H1 (cell line): Measurements from ENCODE around the gene C2orf72. TPM values are rescaled to one million over a fixed set of nuclear protein-coding genes. Genes with fewer than 3 reads are reported as not detected.

Experiments used
- BACH1 ChIP-seq: IDR thresholded peaks from 2 replicates; pipeline ENCODE4 v1.6.1; 2012; ENCODE audit warnings: low read length, improper control_type of control experiment
- BRCA1 ChIP-seq: IDR thresholded peaks from 2 replicates; pipeline ENCODE4 v1.6.1; 2012; ENCODE audit warnings: low read depth, low read length, improper control_type of control experiment
- CHD1 ChIP-seq: IDR thresholded peaks from 2 replicates; pipeline ENCODE4 v1.6.1; 2012; ENCODE audit warnings: low read depth, low read length, improper control_type of control experiment
- CHD7 ChIP-seq: fragments of 300-600 bp; sonication (generic); IDR thresholded peaks from 2 replicates; pipeline ENCODE4 v1.7.1; 2012; ENCODE audit warnings: low read length, moderate library complexity, mild to moderate bottlenecking, inconsistent platforms; ENCODE audit not compliant: insufficient replicate concordance
- CREB1 ChIP-seq: IDR thresholded peaks from 2 replicates; pipeline ENCODE4 v1.6.1; 2012; ENCODE audit warnings: inconsistent platforms
- EP300 ChIP-seq, 2 experiments: IDR thresholded peaks; 1 replicate in 1 of 2; 2 replicates in 1 of 2; pipeline ENCODE4 v1.6.1; 2011 to 2012; ENCODE audit warnings: low read depth in 2 of 2, low read length in 2 of 2, mild to moderate bottlenecking in 2 of 2, borderline replicate concordance in 1 of 2, inconsistent platforms in 1 of 2, moderate library complexity in 1 of 2
- MAX ChIP-seq: IDR thresholded peaks from 2 replicates; pipeline ENCODE4 v1.6.1; 2012; ENCODE audit warnings: inconsistent platforms
- SIRT6 ChIP-seq: IDR thresholded peaks from one replicate; pipeline ENCODE4 v1.7.1; 2012; ENCODE audit warnings: low read length, inconsistent platforms
- ZNF274 ChIP-seq: IDR thresholded peaks from 2 replicates; pipeline ENCODE4 v1.7.0; 2012; ENCODE audit warnings: low read length, borderline replicate concordance; ENCODE audit errors: extremely low read depth
- polyA plus RNA-seq, 7 experiments: library from polyadenylated mRNA; depleted of rRNA in 3 of 7; stranded (reverse) in 5 of 7; unstranded in 2 of 7; fragments of >200 nt in 5 of 7; fragments of 200-250 nt in 2 of 7; gene quantifications; 1 replicate in 5 of 7; 2 replicates in 1 of 7; 4 replicates in 1 of 7; pipeline versions ENCODE4 v1.2.1 to v1.2.3, GENCODE V29; 2011 to 2013; ENCODE audit warnings: missing spikeins in 2 of 7, mixed read lengths in 2 of 7
- total RNA-seq: library from RNA; stranded (reverse); fragmentation: NEBNext Ultra II Directional; extraction: Animal tissue kit (Norgen Biotek cat#: 25700); gene quantifications from 2 replicates; pipeline ENCODE4 v1.2.1, GENCODE V29; 2021

C2orf72 gene
- total and polyA plus RNA-seq, 2 of the 8 experiments (the other 6 are each of a cell fraction or from before 2014, with no cell fraction given) = 1.1 to 1.7 TPM

GRCh38 chr2:231034291-231034882 is 2.9 kb upstream of the C2orf72 start (continued):
- TF ChIP-seq CHD7 (no peak), BRCA1 (no peak), SIRT6 (no peak), BACH1 (no peak), EP300 (IDR thresholded peaks at IDR 0.05; ENCODE audit: borderline replicate concordance in 1 of 2, low read depth in 2 of 2, low read length in 2 of 2) (no peak), CHD1 (no peak), CREB1 (no peak), ZNF274 (no peak), MAX (no peak)
